IMR-90 (cell line): ENCODE results near the gene ATXN1L. TPM values are rescaled to one million over a fixed set of nuclear protein-coding genes. Genes with fewer than 3 reads are reported as not detected.

Experiments used
- ATAC-seq: fragments of 200-7000 bp; cut with Tn5 transposase; 2 replicates; pipeline ENCODE4 v1.9.1; 2020; ENCODE audit warnings: low read depth, mild to moderate bottlenecking, moderate library complexity
- BruUV-seq: library from RNA; stranded (reverse); fragments of 400-500 nt; replicated peaks from 2 replicates; lab custom pipeline; 2021; lab: Mats Ljungman, UMichigan
- CTCF ChIA-PET: fragments of 300-600 bp; formaldehyde crosslinking; extraction: SDS; loops from one replicate; lab custom pipeline; 2021; ENCODE audit warnings: antibody characterized with exemption; lab: Yijun Ruan, JAX
- POLR2A ChIA-PET: fragments of 300-600 bp; sonication (Branson Sonifier 250); formaldehyde crosslinking; loops from one replicate; lab custom pipeline; 2022; ENCODE audit warnings: antibody characterized with exemption; ENCODE audit not compliant: unreplicated experiment; lab: Charles Lee
- DNase-seq: peaks from one replicate; pipeline ENCODE4 v3.0.0; 2013
- H2AFZ ChIP-seq: replicated peaks from 2 replicates; pipeline ENCODE3; 2013; ENCODE audit warnings: low read length, mild to moderate bottlenecking; ENCODE audit not compliant: poor library complexity
- H2AK5ac ChIP-seq: 2 replicates; pipeline ENCODE4 v1.6.1; 2013; ENCODE audit warnings: low read depth, low read length, inconsistent platforms
- H2AK9ac ChIP-seq: replicated peaks from 2 replicates; pipeline ENCODE3; 2013; ENCODE audit warnings: mild to moderate bottlenecking, low read depth, low read length, moderate library complexity; ENCODE audit not compliant: poor library complexity
- H2BK120ac ChIP-seq: 2 replicates; pipeline ENCODE4 v1.6.1; 2013; ENCODE audit warnings: low read depth, low read length, inconsistent platforms
- H2BK15ac ChIP-seq: 3 replicates; pipeline ENCODE4 v1.6.1; 2013; ENCODE audit warnings: low read depth, low read length, inconsistent platforms
- H2BK20ac ChIP-seq: 2 replicates; pipeline ENCODE4 v1.6.1; 2013; ENCODE audit warnings: low read depth, mild to moderate bottlenecking, inconsistent platforms, low read length, moderate library complexity
- H2BK5ac ChIP-seq: 2 replicates; pipeline ENCODE4 v1.6.1; 2013; ENCODE audit warnings: mild to moderate bottlenecking, low read depth, low read length, inconsistent platforms; ENCODE audit not compliant: poor library complexity, severe bottlenecking
- H3K14ac ChIP-seq: replicated peaks from 2 replicates; pipeline ENCODE4 v1.6.1; 2013; ENCODE audit warnings: low read depth, low read length, inconsistent platforms
- H3K18ac ChIP-seq: 2 replicates; pipeline ENCODE4 v1.6.1; 2013; ENCODE audit warnings: low read depth, low read length, control low read depth
- H3K23ac ChIP-seq: 2 replicates; pipeline ENCODE4 v1.6.1; 2013; ENCODE audit warnings: low read depth, low read length, inconsistent platforms
- H3K27ac ChIP-seq: 2 replicates; pipeline ENCODE4 v1.5.1; 2013; ENCODE audit warnings: mild to moderate bottlenecking, control low read depth, low read length; ENCODE audit not compliant: insufficient read depth
- H3K27me3 ChIP-seq: 2 replicates; pipeline ENCODE4 v1.6.1; 2013; ENCODE audit warnings: low read length; ENCODE audit not compliant: control insufficient read depth, insufficient read depth
- H3K36me3 ChIP-seq: 2 replicates; pipeline ENCODE4 v1.6.1; 2013; ENCODE audit warnings: low read length, mixed read lengths; ENCODE audit not compliant: control insufficient read depth, insufficient read depth
- H3K4ac ChIP-seq: 2 replicates; pipeline ENCODE4 v1.6.1; 2013; ENCODE audit warnings: low read depth, low read length, inconsistent platforms
- H3K4me1 ChIP-seq: 2 replicates; pipeline ENCODE4 v1.6.1; 2013; ENCODE audit warnings: low read length, mixed read lengths; ENCODE audit not compliant: control insufficient read depth, insufficient read depth
- H3K4me2 ChIP-seq: 2 replicates; pipeline ENCODE4 v1.6.1; 2013; ENCODE audit warnings: low read depth, mild to moderate bottlenecking, control low read depth, low read length, moderate library complexity
- H3K4me3 ChIP-seq: 2 replicates; pipeline ENCODE4 v1.5.1; 2013; ENCODE audit warnings: low read depth, mild to moderate bottlenecking, control low read depth, low read length, moderate library complexity; ENCODE audit not compliant: insufficient read depth
- H3K56ac ChIP-seq: 2 replicates; pipeline ENCODE4 v1.6.1; 2013; ENCODE audit warnings: low read length, inconsistent platforms; ENCODE audit not compliant: insufficient read depth; ENCODE audit errors: extremely low read depth
- H3K79me1 ChIP-seq, 2 experiments: 2 replicates each; pipeline ENCODE4 v1.6.1; 2013; ENCODE audit warnings: low read length in 2 of 2, inconsistent platforms in 1 of 2, low read depth in 1 of 2
- H3K9ac ChIP-seq: 2 replicates; pipeline ENCODE4 v1.6.1; 2013; ENCODE audit warnings: low read depth, low read length, control low read depth
- H3K9me1 ChIP-seq: 2 replicates; pipeline ENCODE4 v1.6.1; 2013; ENCODE audit warnings: low read length, inconsistent platforms; ENCODE audit not compliant: insufficient read depth
- H3K9me3 ChIP-seq: 2 replicates; pipeline ENCODE4 v1.6.1; 2013; ENCODE audit warnings: low read length; ENCODE audit not compliant: control insufficient read depth, insufficient read depth
- H4K20me1 ChIP-seq: 2 replicates; pipeline ENCODE4 v1.6.1; 2013; ENCODE audit warnings: low read length, inconsistent platforms; ENCODE audit not compliant: insufficient read depth
- H4K5ac ChIP-seq: 2 replicates; pipeline ENCODE4 v1.6.1; 2013; ENCODE audit warnings: mild to moderate bottlenecking, low read depth, low read length, control low read depth
- H4K8ac ChIP-seq, 2 experiments: 2 replicates each; pipeline ENCODE4 v1.6.1; 2013; ENCODE audit warnings: low read depth in 2 of 2, low read length in 2 of 2, control low read depth in 1 of 2, inconsistent platforms in 1 of 2
- H4K91ac ChIP-seq: 2 replicates; pipeline ENCODE4 v1.6.1; 2013; ENCODE audit warnings: low read depth, low read length, inconsistent platforms; ENCODE audit not compliant: insufficient read depth
- CEBPB ChIP-seq: IDR thresholded peaks from 2 replicates; pipeline ENCODE4 v1.6.1; 2012; ENCODE audit warnings: low read depth, low read length, improper control_type of control experiment
- WGBS, 2 experiments: methylation state at CpG; one replicate each; pipeline versions ENCODE4 v1.1.5 to v1.1.7; 2013; ENCODE audit warnings: missing lambda C conversion rate in 2 of 2; ENCODE audit not compliant: insufficient read length in 1 of 2; ENCODE audit errors: extremely low coverage in 2 of 2; 5-methylcytosine and 5-hydroxymethylcytosine counted together
- dilution Hi-C: fragments of 300-500 bp; cut with HindIII; formaldehyde crosslinking; loops from one replicate; pipeline ENCODE4 v1.14.3; 2018; ENCODE audit warnings: low sequenced_read_pairs; ENCODE audit not compliant: unreplicated experiment
- in situ Hi-C: fragments of 300-500 bp; cut with MboI; formaldehyde crosslinking; loops from 3 replicates; pipeline ENCODE4 v1.14.3; 2019; ENCODE audit warnings: low sequenced_read_pairs, inconsistent platforms, mixed read lengths
- intact Hi-C: fragments of 100-400 bp; cut with micrococcal nuclease; formaldehyde crosslinking; loops from 2 replicates; pipeline ENCODE4 v1.10.0; 2022
- polyA plus RNA-seq, 3 experiments: library from polyadenylated mRNA; depleted of rRNA; stranded (reverse); fragments of >200 nt; gene quantifications; 2 replicates each; pipeline ENCODE4 v1.2.3, GENCODE V29; 2012; ENCODE audit warnings: low replicate concordance in 1 of 3
- total RNA-seq: library from RNA; depleted of rRNA; stranded (reverse); fragments of >200 nt; gene quantifications from 2 replicates; pipeline ENCODE4 v1.2.3, GENCODE V29; 2012

ATXN1L gene
- total and polyA plus RNA-seq, 2 of the 4 experiments (the other 2 are of a cell fraction), result 5.2 to 9.2 TPM

GRCh38 chr16:71796501-71797097 is 49.2 kb upstream of the ATXN1L start:
- H2AFZ ChIP-seq, result no peak overlapping the region
- no peak overlapping the region for H2BK20ac ChIP-seq
- CTCF ChIA-PET, result no interaction called here

More at GRCh38 chr16:71796501-71797097, 49.2 kb upstream of the ATXN1L start:
- H3K9me3 ChIP-seq, result no peaks in the 10 kb centered on the region
- H2BK120ac ChIP-seq, result no peak overlapping the region
- no peak overlapping the region for H2BK5ac ChIP-seq
- ATAC-seq (peak; percentile 22; the same call in 1 of the 2 replicates), DNase-seq (no peak)
- no peak overlapping the region for H3K14ac ChIP-seq
- no TSS peak for BruUV-seq
- H3K79me1 ChIP-seq, result peaks cover 0 to 31% of the 10 kb centered on the region in 2 experiments; a peak in 3 of 4 replicates
- H4K8ac ChIP-seq, result no peak overlapping the region
- no peak overlapping the region for H4K91ac ChIP-seq
- TF ChIP-seq CEBPB, result no peak
- no peak overlapping the region for H3K9ac ChIP-seq
- WGBS, 2 experiments, result no CpG with 5 or more reads among the region's 2 CpGs
- POLR2A ChIA-PET, result no interaction called here
- H2AK9ac ChIP-seq, result no peak overlapping the region
- no peak overlapping the region for H2BK15ac ChIP-seq
- dilution Hi-C loops, result no loop called here
- in situ Hi-C loops, result no loop called here
- no peak overlapping the region for H3K4ac ChIP-seq
- peaks cover 7% of the 10 kb centered on the region for H3K4me1 ChIP-seq
- no peak overlapping the region for H3K4me2 ChIP-seq
- no peak overlapping the region for H3K18ac ChIP-seq
- peaks cover 60% of the 10 kb centered on the region for H4K20me1 ChIP-seq
- no peak overlapping the region for H4K5ac ChIP-seq
- intact Hi-C loops, result loop anchor here (1.0 to 5.0 kb wide), 2 partner anchors 12 to 34 kb away; partner anchors contain the start of gene AP1G1
- H3K36me3 ChIP-seq, result peaks cover 19% of the 10 kb centered on the region
- no peak overlapping the region for H3K56ac ChIP-seq
- no peaks in the 10 kb centered on the region for H3K27me3 ChIP-seq
- no peak overlapping the region; the same call in 1 of the 2 replicates for H3K23ac ChIP-seq
- H3K4me3 ChIP-seq, result no peak overlapping the region
- H2AK5ac ChIP-seq, result no peak overlapping the region
- no peak overlapping the region for H3K27ac ChIP-seq
- H3K9me1 ChIP-seq, result peaks cover 10% of the 10 kb centered on the region
